NCI-H1694 (cell line): ENCODE data around the gene ADAM19.

Experiments used
- DNase-seq: peaks from one replicate; lab custom pipeline; 2025; lab: John Stamatoyannopoulos, UW

ADAM19 gene

GRCh38 chr5:157541447-157542118 is 34.0 kb downstream of the ADAM19 start:
- no peak for DNase-seq

DNA sequence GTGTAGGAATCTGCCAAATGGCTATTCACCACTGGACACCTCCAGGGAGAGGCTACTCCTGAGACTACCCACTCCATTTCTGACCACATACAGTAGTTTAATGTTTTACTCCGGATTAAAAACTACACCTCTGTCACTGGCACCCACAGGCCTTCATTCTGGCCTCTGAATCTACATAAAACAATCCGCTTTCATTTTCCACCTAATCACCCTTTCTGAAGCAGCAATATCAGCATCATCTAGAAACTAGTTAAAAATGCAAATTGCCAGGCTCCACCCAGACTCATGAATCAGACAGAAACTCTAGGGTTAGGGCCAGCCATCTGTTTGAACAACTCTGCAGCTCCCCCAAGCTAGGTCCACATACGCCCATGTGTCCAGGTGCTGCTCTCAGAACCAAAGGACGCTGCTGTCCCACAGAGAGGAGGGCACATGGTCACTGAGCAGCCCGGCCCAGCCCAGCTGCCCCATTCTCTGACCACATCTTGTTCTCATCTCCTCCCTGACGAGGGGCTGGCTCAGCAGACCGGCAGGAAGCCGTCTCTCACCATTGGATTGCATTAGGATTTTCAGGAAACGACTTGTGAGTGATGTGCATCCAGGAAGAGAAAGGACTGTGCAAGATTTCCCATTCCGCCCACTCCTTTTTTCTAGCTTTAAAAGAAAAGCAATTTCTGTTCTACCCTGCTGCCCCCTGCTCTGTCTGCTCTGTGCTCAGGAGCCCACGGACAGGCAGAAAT is 34.7 kb downstream of the ADAM19 start:
- DNase-seq: no peak

DNA sequence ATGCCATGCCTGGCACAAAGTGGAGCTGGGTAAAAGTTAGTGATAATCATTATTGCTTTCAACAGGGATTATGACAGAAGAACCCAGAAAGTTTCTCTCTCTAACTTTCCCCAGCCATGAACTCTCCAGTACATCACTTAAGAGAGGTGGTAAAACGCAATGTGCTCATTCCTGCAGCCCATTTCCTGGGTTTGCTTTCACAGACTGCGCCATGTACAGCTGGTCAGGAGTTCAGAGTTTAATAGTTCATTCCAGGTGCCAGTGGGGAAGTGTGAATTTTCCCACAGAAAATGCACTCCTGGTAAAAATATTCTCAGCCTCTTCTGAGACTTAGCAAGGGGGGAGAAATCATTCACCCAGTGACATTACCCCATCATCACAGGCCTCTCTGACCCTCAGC is 35.5 kb downstream of the ADAM19 start:
- no peak for DNase-seq

DNA sequence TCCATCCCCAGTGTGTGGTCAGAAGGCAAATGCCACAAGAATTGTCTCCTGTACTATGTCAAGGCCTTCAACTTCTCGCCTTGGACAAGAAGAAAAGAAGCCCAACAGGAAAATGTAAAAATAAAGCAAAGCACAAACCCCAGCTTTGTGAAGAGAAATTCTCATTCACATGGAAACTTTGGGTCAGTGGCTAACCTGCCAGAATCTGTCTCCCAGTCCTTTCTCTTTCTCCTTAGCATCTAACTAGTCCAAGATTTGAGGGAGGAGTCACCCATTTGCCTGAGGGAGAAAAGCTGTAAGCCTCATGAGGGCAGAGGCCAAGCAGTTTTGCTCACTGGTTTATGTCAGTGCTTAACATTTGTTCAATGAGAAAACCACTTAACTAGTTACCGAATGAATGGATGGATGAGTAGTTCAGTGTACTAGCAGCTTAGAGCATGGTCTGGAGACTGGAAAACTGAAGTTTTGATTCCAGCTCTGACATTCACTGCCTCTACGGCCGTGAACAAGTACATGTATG is 36.0 kb downstream of the ADAM19 start:
- no peak for DNase-seq

DNA sequence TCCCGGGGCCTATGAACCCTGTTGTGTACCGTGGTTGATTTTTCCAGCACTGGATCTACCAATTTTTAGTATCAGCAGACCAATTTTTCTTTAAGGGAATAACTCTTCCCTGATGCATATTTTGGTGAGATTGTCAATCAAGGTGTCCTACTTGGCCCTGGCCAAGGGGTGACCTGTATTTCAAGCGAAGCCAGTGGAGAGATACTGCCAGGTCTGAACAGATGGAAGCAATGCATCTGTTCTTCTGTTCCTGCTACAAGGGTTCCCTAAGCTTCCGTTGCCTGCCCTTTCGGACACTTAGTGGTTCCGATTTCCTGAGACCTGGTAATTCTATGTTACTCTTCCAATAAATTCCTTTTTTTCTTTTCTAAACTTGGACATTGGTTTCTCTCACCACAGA is 37.3 kb downstream of the ADAM19 start:
- no peak for DNase-seq

DNA sequence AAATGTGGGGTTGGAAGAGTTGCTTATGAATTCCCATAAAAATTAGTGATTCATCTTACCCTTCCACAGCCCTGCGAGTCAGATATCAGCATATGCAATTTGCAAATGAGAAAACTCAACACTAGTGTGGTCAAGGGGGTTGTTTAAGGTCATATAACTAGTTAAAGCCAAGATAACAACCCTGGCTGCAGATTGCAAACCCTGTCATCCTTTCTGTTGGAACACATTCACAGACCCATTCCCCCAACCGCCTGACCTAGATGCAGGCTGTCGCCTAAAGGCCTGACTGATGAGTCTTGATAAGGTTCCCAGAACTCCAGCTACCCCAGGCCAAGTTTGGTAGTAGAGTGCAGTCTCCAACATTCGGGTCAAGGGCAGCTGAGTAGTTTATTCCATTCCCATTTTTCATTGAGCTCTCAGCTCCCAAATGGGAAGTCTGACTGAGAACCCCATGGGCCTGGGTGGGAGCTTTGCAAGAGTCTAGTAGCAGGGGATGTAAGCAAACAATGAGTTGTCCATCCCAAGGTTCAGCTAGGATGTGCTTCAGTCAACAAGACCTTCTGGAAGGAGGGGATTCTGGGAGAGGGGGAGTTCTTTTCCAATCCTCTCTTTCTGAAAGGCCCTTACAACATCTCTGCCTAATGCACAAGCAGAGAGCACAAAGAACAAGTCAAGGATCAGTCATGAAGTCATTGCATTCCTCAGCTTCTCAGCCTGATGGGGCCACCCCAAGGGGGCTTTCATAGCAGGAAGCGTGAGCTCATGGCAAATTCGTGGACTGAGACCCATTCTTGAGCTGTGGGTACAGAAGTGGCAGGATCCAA is 40.3 kb downstream of the ADAM19 start:
- DNase-seq: no peak

GRCh38 chr5:157533011-157533481 is 42.5 kb downstream of the ADAM19 start:
- DNase-seq: no peak

- DNase-seq: no peak
These were observed 43.6 kb downstream of the ADAM19 start for GRCh38 chr5:157532022-157532421.

GRCh38 chr5:157530226-157530972 is 45.2 kb downstream of the ADAM19 start:
- no peak for DNase-seq

DNA sequence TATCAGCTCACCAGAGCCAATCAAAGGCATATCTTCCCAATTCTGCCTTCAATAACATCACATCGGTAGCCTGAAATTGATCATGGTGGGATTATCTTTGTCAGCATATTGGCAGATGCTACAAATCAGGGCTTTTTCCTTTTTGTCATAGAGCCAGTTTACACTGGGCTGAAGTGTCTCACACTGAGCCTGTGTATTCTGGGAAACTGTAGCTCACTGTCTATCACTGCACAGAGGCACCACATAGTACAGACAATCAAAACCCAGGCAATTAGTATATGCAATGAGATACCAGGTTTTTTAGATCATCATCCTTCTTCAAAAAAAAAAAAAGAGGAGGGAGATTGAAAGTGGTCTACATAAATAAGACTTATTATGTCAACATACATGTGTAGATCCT is 46.6 kb downstream of the ADAM19 start:
- no peak for DNase-seq

DNA sequence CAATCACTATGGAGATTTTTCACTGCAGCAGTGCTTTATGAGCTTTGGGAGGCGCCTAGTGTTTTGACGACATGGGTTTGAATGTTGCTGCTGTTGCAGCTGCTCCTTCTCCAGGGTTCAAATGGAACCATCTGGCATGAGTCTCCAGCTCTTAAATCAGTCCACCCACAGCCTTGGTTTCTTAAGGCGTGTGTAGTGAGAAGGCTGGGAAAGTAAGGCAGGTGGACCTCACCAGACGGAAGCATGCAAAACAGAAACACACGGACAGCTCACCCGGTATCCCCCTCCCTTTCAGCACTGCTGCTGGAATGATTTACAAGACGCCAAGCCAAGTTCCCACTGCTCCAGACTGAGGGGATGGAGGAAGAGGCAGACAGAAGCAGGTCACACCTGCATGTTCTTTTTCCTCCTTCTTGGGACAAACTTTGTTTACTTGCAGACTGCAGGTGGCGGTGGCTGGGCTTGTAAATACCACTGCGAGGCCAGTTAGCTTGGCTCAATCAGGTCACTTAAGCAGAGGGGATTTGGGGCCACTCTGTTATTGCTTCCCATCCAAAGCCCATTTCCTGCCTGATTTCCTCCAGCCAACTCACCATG is 47.4 kb downstream of the ADAM19 start:
- DNase-seq: peak; percentile 10

- DNase-seq: no peak
These were observed 50.7 kb downstream of the ADAM19 start for GRCh38 chr5:157524887-157525286.

DNA sequence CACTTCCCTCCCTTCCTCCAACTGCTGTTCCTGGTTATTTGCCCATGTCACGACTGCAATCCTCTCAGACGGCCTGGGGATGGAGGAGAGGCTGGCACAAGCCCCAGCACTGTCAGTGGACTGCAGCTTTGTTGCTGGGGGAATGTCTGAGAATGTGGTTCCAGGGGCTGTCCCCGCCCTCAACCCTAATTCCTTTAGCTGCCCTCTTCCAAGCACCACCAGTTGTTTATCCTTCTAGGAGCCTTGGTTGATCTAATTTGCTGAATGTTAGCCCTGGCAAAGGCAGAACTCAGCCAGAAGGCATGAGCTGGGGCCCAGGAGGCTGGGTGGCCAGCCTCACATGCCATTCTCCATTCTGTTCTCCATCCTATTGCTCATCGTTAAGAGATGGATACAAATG is 51.6 kb downstream of the ADAM19 start:
- DNase-seq: no peak

DNA sequence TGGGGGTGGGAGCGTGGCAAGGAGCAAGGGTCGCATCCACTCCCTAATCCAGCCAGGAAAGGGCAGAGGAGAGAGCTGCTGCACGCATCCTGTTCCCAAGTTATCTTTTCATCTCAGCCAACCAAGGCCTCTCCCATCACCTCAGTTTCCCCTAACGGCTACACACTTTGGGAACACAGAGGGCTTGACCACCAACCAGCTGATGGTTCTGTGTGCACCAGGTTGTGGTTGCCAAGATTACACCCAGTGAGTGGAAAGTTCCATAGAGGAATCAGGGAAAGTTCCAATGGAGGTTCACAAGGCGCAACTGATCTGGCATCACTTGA is 53.9 kb downstream of the ADAM19 start:
- no peak for DNase-seq

- DNase-seq: no peak
These were observed 54.5 kb downstream of the ADAM19 start for GRCh38 chr5:157520911-157521703.

- DNase-seq: no peak
These were observed 55.9 kb downstream of the ADAM19 start for GRCh38 chr5:157519579-157520253.

DNA sequence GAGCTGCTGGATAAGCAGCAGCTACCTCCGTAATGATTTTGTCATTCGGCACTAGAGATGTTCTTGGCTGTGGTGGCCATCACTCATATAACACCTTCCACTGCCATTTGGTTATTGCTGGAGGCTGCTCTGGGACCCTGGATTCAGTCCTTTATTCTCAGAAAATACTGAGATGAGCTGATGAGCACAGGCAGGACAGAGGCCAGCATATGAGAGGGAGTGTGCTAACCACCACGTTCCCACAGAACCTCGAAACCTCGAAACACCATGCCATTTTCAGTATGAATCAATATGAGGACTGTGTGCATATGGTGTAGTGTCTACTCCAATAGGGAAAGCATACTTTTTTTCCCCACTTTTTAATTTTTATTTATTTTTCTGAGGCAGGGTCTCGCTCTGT is 56.6 kb downstream of the ADAM19 start:
- DNase-seq: no peak

DNA sequence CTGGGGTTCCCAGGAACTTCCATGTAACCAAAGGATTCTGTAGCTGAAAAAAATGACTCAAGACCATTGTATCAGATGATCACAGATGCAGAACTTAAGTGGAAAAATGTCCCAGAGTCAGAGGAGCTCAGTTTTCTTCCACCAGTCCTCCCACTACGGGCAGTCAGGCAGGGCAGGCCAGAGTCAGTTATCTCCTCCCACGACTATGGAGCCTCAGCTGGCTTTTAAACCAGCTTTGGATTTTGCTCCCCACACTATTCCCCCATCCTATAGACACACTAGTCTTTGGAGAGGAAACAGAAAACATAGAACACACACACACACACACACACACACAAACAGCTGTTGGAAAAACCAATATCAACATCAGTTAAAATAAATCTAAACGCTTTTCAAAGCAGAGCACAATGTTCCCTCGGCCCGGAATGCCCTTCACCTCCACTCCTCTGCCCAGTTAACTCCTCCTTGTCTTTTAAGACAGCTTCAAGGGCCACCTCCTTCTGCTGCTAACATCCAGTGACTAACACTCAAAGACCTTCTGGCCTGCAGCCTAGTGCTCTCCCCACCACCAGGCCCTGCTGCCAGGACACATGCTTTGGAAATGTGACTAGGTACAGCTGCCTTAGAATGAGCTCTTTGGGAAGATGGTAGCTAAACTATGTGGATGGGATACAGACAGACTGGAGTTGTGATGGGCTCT is 58.8 kb downstream of the ADAM19 start:
- DNase-seq: no peak

DNA sequence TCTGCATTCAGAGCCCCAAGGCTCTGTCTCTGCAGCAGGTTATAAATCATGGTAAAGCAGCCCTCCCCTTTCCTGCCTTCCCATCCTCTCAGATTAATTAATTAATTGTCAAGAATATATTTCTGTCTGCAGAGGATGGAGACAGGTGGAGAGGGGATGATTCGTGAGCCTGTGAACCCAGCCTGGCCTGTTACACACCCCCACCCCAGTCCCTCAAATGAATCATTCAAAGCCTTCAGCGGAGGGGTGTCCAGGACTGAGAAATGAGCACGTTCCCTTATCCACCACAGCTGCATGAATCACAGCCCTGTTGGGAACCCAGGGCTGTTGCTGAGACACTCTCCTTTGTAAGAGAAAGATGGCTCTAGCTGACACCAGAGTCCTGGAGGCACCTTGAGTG is 59.6 kb downstream of the ADAM19 start:
- DNase-seq: no peak

- no peak for DNase-seq
These were observed 60.6 kb downstream of the ADAM19 start for GRCh38 chr5:157514974-157515373.
